Spinal cord (tissue), 10 donors: ENCODE results near the gene MRPS2. TPM values are rescaled to one million over a fixed set of nuclear protein-coding genes. Genes with fewer than 3 reads are reported as not detected.

Experiments
- DNase-seq, 6 donors: peaks; one replicate each; pipeline versions ENCODE4 v3.0.0 to v3.0.0-alpha.2; 2013 to 2015; ENCODE audit warnings: low spot score in 6 of 6, low read depth in 4 of 6
- H3K27ac ChIP-seq: one replicate; pipeline ENCODE4 v1.5.1; 2013; ENCODE audit warnings: low read depth, low read length, control low read depth
- H3K27me3 ChIP-seq: one replicate; pipeline ENCODE4 v1.6.1; 2013; ENCODE audit warnings: low read length; ENCODE audit not compliant: control insufficient read depth, insufficient read depth
- H3K36me3 ChIP-seq: one replicate; pipeline ENCODE4 v1.6.1; 2013; ENCODE audit warnings: low read length; ENCODE audit not compliant: control insufficient read depth, insufficient read depth
- H3K4me1 ChIP-seq: one replicate; pipeline ENCODE4 v1.6.1; 2013; ENCODE audit warnings: low read length; ENCODE audit not compliant: control insufficient read depth, insufficient read depth
- H3K4me3 ChIP-seq: one replicate; pipeline ENCODE4 v1.5.1; 2013; ENCODE audit warnings: low read depth, low read length, control low read depth
- H3K9me3 ChIP-seq: one replicate; pipeline ENCODE4 v1.6.1; 2013; ENCODE audit warnings: low read length; ENCODE audit not compliant: control insufficient read depth, insufficient read depth
- WGBS: methylation state at CpG from one replicate; pipeline ENCODE4 v1.1.5; 2013; ENCODE audit warnings: missing lambda C conversion rate; ENCODE audit not compliant: insufficient coverage; 5-methylcytosine and 5-hydroxymethylcytosine counted together
- polyA plus RNA-seq, 2 donors: library from polyadenylated mRNA; unstranded; fragments of 120-200 nt; gene quantifications; one replicate each; pipeline ENCODE4 v1.2.1, GENCODE V29; 2013; ENCODE audit not compliant: insufficient read length in 2 of 2
- total RNA-seq, 2 donors: library from RNA; depleted of rRNA in 1 of 2; stranded (reverse); fragments of 120-200 nt in 1 of 2; fragments of >200 nt in 1 of 2; gene quantifications; one replicate each; pipeline versions ENCODE4 v1.2.3 to v1.2.4, GENCODE V29; 2013 to 2014
- donor health status: healthy.

The MRPS2 gene
- total and polyA plus RNA-seq, 4 donors: 10.9 to 60.9 (median 38.5) TPM

DNA sequence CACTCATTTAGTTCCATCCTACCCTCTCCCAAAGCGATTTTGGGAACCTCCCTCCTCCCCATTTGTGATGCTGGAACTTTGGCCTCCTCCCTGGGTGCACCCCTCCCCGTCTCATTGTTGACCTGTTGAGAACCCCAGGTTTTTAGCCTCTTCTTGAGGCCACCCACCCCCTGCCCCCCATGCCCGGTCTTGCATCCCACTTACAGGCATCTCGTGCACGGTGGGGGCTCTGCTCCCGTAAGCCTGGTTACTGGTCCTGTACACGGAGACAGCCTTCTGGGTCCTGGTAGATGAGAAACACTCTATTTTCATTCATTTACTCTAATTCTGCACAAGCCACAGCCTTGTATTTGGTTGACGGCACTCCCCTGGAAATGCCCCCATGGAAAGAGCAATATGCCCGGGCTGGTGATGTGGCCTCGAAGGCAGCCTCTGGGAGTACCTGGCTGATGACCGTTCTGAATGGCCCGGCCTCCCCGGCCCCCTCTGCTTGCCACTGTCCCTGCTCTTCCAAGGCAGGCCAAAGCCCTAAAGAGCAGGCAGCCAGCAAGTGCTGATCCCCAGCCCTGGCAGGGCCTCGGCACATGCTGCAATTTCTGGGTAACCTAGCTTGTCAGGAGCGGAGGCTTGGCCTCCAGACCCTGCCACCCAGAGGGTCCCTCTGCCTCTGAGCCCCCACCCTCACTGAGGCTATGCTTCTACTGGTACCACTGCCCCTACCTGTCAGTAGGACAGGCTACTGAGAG is 1.9 kb upstream of the MRPS2 start:
- Histone ChIP-seq H3K9me3 (no peaks in the 10 kb centered on the region), H3K27me3 (no peaks in the 10 kb centered on the region), H3K4me1 (peaks cover 36% of the 10 kb centered on the region), H3K4me3 (no peak overlapping the region), H3K36me3 (peaks cover 29% of the 10 kb centered on the region), H3K27ac (no peak overlapping the region)
- WGBS: 82% methylated on average over 12 of the region's 15 CpGs
- no peak for DNase-seq

DNA sequence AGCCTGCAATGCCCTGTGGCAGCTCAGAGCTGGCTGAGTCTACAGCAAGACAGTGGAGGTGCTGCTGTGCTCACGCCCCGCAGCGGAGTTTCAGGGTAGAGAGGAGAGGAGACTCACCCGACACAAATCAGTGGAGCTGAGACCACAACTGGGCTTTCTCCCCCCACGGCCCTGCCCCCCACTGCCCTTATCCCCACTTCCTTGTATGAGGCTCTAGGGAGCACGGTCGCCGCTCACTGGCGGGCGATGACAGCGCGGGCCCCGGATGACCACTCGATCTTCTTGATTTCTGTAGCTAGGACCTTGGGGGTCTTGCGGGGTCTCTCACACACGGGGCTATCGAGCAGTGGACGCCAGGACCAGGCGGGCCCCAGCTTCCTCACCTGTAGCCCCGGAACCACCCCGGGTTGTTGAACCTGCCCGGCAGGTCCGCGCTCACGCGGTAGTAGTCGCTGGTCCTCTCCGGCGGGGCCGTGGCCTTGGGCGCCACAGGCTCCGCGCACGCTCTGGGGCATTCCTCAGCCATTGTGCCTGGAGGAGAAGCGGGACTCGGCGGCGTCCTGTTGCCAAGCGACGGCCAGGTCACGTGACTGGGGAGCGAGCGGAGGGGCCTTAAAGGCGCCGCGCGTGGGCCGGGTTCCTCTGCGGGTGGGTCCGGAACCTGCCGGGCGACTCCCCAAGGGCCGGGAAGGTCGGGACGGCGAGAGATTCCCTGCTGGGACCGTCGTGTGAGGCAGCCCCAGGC is 984 bp upstream of the MRPS2 start:
- Histone ChIP-seq H3K27me3 (no peaks in the 10 kb centered on the region), H3K4me3 (peak overlapping the region; percentile 79), H3K9me3 (no peaks in the 10 kb centered on the region), H3K36me3 (peaks cover 39% of the 10 kb centered on the region), H3K27ac (peak overlapping the region; percentile 61), H3K4me1 (peaks cover 36% of the 10 kb centered on the region)
- peak in 5 of 6 donors; percentile 82 to 97 (median 86) for DNase-seq
- under 1% methylated on average over 57 of the region's 58 CpGs for WGBS

DNA sequence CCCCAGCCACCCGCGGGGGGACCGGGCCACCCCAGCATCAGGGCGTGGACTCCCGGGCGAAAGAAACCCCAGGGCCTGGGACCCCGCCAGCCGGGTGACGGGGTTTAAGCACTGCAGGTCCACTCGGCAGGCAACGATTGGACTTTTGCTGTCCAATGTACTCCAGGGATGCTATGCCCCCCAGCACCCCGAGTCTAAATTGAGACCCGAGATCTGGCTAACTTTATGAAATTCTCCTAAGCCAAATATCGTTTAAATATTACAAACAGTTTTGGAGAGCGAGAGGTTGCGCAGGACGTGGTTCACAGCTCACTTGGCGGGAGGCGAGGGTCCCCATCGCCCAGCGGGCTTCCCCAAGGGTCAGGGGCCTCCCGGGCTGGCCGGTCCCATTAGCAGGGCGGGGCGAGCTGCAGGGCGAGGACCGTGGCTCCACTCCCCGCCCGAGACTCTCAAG is 384 bp upstream of the MRPS2 start:
- no peak for DNase-seq
- Histone ChIP-seq H3K4me3 (peak overlapping the region; percentile 79), H3K4me1 (peaks cover 36% of the 10 kb centered on the region), H3K27ac (peak overlapping the region; percentile 61), H3K27me3 (no peaks in the 10 kb centered on the region), H3K36me3 (peaks cover 39% of the 10 kb centered on the region), H3K9me3 (no peaks in the 10 kb centered on the region)
- 0% methylated on average over 27 of the region's 29 CpGs for WGBS

DNA sequence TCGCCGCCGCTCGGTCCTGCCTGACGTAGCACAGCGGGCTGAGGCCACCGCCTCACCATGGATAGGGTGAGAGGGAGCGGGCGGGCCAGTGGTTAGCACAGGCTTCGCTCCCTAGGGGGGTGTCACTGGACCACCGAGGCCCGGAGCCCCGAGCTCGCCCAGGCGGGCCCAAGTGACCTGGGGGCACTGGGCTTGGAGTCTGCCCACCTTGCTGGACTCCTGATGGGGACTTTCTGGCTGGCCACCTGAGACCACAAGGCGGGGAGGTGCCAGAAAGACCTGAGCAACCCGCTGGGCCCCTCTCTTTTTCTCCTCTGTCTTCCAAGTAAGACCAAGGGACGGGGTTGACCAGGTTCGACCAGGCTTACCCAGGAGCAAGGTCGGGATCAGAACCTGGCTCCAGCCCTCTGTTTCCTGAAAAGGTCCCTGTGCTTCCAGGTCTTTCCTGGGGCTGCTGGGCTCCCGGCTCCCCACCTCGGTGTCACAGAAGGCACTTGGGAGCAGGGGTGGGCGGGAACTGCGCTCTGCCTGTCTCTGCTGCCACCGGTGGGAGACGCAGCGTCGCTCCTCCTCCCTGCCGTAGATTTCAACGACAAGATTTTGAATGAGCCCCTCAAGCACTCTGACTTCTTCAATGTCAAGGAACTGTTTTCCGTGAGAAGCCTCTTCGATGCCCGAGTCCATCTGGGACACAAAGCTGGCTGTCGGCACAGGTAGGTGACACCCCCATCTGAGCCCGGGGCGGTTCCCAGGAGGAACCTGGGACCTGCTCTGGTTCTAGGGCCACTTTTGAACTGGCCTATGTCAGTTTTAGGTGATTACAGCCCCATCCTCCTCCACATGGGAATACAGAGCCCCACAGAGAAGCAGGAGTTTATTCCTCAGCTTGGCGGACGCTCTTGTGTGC is 1.0 kb downstream of the MRPS2 start:
- Histone ChIP-seq H3K4me1 (peaks cover 39% of the 10 kb centered on the region), H3K27me3 (no peaks in the 10 kb centered on the region), H3K36me3 (peaks cover 54% of the 10 kb centered on the region), H3K9me3 (no peaks in the 10 kb centered on the region), H3K27ac (no peak overlapping the region), H3K4me3 (peak overlapping the region; percentile 79)
- 46% methylated on average over 35 of the region's 38 CpGs for WGBS
- DNase-seq: no peak

DNA sequence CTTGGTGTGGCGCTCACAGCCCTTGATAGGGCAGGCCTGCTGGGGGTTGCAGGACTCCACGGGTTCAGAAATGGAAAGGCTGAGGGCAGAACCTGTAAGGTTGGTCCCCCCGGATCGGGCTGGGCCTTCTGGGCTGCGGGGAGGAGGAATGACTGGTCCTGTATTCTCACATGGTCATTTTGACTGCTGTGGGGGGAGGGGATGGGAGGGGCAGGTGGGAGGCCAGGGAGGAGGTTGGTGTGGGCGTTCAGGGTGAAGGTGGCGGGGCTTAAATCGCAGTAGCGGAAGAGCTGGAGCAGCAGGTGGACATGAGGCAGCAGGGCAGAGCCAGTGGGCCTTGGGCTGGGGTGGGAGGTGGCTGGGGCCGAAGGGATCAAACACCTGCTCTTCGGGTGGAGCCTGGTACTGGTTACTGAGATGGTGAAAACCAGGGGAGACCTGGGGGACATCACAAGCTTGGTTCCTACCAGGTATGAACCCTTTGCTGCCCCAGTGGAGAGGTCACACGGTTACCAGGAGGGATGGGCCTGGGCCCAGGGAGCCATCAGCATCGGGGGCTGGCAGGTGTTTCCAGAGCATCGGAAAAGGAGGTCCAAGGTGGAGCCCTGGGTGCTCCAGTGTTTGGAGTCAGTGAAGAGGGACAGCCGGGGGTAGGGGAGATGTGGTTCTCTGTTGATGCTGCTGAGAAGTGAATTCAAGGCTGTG is 1.8 kb downstream of the MRPS2 start:
- H3K36me3 ChIP-seq: peaks cover 60% of the 10 kb centered on the region
- no peak overlapping the region for H3K4me3 ChIP-seq
- 91% methylated on average over 15 of the region's 15 CpGs for WGBS
- no peaks in the 10 kb centered on the region for H3K27me3 ChIP-seq
- H3K4me1 ChIP-seq: peaks cover 39% of the 10 kb centered on the region
- H3K27ac ChIP-seq: no peak overlapping the region
- no peak for DNase-seq
- no peaks in the 10 kb centered on the region for H3K9me3 ChIP-seq

DNA sequence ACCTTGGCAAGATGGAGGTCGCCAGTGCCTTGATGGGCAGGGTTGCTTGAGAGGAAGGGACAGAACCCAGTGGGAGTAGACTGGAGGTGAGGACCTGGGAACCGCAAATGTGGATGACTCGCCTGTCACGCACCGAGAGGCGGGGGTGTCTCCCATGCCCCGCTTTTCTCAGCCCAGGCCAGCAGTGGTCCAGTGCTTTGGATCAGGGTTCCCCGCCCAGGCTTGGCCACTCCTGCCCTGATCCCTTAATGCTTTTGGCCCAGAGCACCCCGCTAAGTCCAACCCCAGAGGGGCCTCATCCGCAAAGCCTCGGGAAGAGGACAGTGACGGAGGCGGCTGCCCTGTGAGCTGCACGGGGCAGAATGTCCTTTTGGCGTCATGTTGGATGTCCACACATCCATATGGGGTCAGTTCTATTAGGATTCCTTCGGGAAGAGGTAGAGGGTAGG is 2.4 kb downstream of the MRPS2 start:
- Histone ChIP-seq H3K4me3 (no peak overlapping the region), H3K36me3 (peaks cover 63% of the 10 kb centered on the region), H3K27me3 (no peaks in the 10 kb centered on the region), H3K9me3 (no peaks in the 10 kb centered on the region), H3K27ac (no peak overlapping the region), H3K4me1 (peaks cover 39% of the 10 kb centered on the region)
- 93% methylated on average over 16 of the region's 16 CpGs for WGBS
- no peak for DNase-seq

DNA sequence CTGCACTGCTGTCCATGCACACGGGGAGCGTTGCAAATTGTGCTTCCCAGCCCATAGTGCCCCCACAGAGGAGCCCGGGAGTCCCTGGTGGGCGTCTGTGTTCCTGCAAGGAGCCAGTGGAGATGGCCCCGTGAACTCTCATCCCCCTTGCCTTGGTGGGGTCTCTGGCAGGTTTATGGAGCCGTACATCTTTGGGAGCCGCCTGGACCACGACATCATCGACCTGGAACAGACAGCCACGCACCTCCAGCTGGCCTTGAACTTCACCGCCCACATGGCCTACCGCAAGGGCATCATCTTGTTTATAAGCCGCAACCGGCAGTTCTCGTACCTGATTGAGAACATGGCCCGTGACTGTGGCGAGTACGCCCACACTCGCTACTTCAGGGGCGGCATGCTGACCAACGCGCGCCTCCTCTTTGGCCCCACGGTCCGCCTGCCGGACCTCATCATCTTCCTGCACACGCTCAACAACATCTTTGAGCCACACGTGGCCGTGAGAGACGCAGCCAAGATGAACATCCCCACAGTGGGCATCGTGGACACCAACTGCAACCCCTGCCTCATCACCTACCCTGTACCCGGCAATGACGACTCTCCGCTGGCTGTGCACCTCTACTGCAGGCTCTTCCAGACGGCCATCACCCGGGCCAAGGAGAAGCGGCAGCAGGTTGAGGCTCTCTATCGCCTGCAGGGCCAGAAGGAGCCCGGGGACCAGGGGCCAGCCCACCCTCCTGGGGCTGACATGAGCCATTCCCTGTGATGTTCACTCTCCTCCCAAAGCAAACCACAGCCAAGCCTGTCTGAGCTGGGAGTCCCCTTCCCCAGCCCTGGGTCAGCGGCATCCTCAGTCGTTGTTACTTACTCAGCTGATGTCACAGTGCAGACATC is 3.1 kb downstream of the MRPS2 start:
- 93% methylated on average over 41 of the region's 41 CpGs for WGBS
- DNase-seq: no peak
- H3K27me3 ChIP-seq: no peaks in the 10 kb centered on the region

More for the DNA sequence above, 3.1 kb downstream of the MRPS2 start:
- Histone ChIP-seq H3K4me3 (no peak overlapping the region), H3K36me3 (peaks cover 63% of the 10 kb centered on the region), H3K9me3 (no peaks in the 10 kb centered on the region), H3K27ac (no peak overlapping the region), H3K4me1 (peaks cover 35% of the 10 kb centered on the region)
